Endothelial cell (in vitro differentiated cells): ENCODE results near the gene ATXN1. TPM values are rescaled to one million over a fixed set of nuclear protein-coding genes. Genes with fewer than 3 reads are reported as not detected.

Experiments used
- DNase-seq: peaks from one replicate; pipeline ENCODE4 v3.0.0; 2021; ENCODE audit warnings: low spot score
- H3K27ac Mint-ChIP-seq: one replicate; pipeline ENCODE4 v1.8.0; 2021; ENCODE audit warnings: mixed read lengths, inconsistent platforms; ENCODE audit not compliant: unreplicated experiment
- H3K27me3 Mint-ChIP-seq: one replicate; pipeline ENCODE4 v1.8.0; 2021; ENCODE audit warnings: mild to moderate bottlenecking, moderate library complexity, mixed read lengths, inconsistent platforms; ENCODE audit not compliant: unreplicated experiment
- H3K36me3 Mint-ChIP-seq: one replicate; pipeline ENCODE4 v1.8.0; 2021; ENCODE audit warnings: mild to moderate bottlenecking, low read depth, mixed read lengths, inconsistent platforms; ENCODE audit not compliant: unreplicated experiment
- H3K4me1 Mint-ChIP-seq: one replicate; pipeline ENCODE4 v1.8.0; 2021; ENCODE audit warnings: mild to moderate bottlenecking, mixed read lengths, inconsistent platforms; ENCODE audit not compliant: unreplicated experiment
- H3K4me3 Mint-ChIP-seq: one replicate; pipeline ENCODE4 v1.8.0; 2021; ENCODE audit warnings: mild to moderate bottlenecking, mixed read lengths, inconsistent platforms; ENCODE audit not compliant: unreplicated experiment
- H3K9me3 Mint-ChIP-seq: one replicate; pipeline ENCODE4 v1.8.0; 2021; ENCODE audit warnings: mixed read lengths, inconsistent platforms; ENCODE audit not compliant: unreplicated experiment
- CTCF ChIP-seq: fragments of 200-600 bp; sonication (generic); IDR thresholded peaks from one replicate; pipeline ENCODE4 v1.5.0; 2021; ENCODE audit warnings: antibody characterized with exemption; ENCODE audit not compliant: unreplicated experiment
- total RNA-seq: library from RNA; stranded (reverse); fragmentation: NEBNext Ultra II Directional; extraction: Animal tissue kit (Norgen Biotek cat#: 25700); gene quantifications from one replicate; pipeline ENCODE4 v1.2.1, GENCODE V29; 2021; ENCODE audit not compliant: unreplicated experiment

Gene ATXN1
- total RNA-seq, 1 donor from 2014 or later: 18.7 TPM

DNA sequence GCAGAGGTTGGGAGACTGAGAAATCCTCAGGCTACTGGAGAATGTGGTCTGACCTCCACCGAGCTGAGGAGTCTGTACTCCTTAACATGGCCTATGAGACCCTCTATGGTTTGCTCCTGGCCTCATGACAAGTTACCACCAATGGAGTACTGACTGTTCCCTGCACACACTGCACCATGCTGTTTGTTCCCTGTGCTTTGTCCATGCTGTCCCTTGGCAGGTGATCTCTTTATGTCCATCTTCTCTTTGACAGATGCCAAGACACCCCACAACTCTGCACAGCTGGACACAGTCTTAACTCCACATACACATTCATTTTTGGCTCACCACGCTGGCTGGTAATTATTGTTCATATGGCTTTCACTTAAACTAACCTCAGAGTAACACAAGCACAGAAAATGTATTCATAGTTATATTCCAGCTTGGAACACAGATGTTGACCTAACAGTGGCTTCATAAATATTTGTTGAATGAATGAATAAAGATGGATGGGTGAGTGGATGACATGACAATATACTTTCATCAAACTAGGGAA is 258.0 kb downstream of the ATXN1 start:
- Mint-ChIP-seq H3K4me1 (no peaks in the 10 kb centered on the region), H3K9me3 (no peaks in the 10 kb centered on the region), H3K4me3 (no peak overlapping the region), H3K27me3 (no peaks in the 10 kb centered on the region), H3K36me3 (no peaks in the 10 kb centered on the region), H3K27ac (no peak overlapping the region)
- no peak for DNase-seq
- no peak for TF ChIP-seq CTCF

DNA sequence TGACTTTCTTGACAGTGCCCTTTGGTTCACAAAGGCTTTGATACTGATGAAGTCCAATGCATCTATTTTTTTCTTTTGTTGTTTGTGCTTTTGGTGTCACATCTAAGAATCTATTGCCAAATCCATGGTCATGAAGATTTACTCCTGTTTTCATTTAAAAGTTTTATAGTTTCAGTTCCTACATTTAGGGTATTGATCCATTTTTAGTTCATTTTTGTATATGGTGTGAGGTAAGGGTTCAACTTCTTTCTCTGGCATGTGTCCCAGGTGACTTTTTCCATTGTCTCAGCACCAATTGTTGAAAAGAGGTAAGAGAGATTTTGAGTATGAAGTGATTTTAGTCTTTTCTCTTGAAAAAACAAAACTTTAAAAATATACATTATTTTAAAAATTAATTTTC is 262.3 kb downstream of the ATXN1 start:
- H3K4me3 Mint-ChIP-seq: no peak overlapping the region
- H3K27me3 Mint-ChIP-seq: no peaks in the 10 kb centered on the region
- no peaks in the 10 kb centered on the region for H3K9me3 Mint-ChIP-seq
- H3K36me3 Mint-ChIP-seq: no peaks in the 10 kb centered on the region
- no peak for TF ChIP-seq CTCF
- DNase-seq: no peak
- no peaks in the 10 kb centered on the region for H3K4me1 Mint-ChIP-seq
- H3K27ac Mint-ChIP-seq: no peak overlapping the region

DNA sequence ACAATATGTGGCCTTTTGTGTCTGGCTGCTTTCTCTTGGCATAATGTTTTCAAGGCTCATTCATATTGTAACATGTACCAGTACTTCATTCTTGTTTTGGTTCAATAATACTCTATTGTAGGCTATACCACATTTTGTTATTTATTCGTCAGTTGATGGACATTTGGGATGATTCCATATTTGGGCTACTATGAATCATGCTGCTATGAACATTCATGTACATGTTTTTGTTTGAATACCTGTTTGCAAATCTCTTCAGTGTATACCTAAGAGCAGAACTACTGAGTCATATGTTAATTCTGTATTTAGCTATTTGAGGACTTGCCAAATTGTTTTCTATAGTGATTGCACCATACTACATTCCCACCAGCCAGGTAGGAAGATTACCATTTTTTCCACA is 263.0 kb downstream of the ATXN1 start:
- DNase-seq: no peak
- Mint-ChIP-seq H3K27me3 (no peaks in the 10 kb centered on the region), H3K36me3 (no peaks in the 10 kb centered on the region), H3K27ac (no peak overlapping the region), H3K4me1 (no peaks in the 10 kb centered on the region), H3K4me3 (no peak overlapping the region), H3K9me3 (no peaks in the 10 kb centered on the region)
- no peak for TF ChIP-seq CTCF

DNA sequence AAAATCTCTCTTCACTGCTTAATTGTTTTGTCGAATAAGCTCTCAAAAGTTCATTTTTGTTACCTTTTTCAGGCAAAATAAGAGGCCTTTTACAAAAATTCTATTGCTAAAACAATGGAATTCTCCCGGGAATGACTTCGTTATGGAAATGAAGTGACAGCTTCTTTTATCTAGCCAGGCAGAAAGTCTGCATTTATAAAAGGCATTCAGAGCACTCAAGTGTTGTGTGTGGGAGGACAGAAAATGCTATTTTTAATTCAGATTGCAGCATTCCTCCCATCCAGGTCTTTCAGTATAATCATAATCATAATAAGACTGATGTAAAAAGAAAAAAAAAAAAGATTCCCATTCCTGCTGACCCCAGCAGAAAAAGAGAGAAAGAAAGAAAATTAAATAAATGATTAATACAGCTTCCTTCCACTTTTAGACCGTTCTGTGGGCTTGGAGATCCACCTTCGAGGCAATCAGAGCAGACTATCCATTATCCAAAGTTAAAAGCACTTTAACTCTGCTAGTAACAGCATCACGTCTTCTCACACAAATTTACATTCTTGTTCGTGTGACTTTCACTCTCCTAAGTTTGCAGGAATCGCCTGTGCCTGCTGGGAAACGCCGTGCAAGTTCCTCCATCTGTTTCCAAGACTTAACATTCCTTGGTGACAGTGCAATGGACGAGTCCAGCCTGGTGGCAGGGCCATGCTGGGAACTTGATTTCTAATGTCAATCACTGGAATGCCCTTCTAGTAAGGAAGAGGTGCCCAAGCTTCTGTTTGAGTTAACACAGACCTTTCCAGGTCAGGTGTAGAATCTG is 264.1 kb downstream of the ATXN1 start:
- no peaks in the 10 kb centered on the region for H3K4me1 Mint-ChIP-seq
- no peak for DNase-seq
- H3K27ac Mint-ChIP-seq: no peak overlapping the region
- no peak overlapping the region for H3K4me3 Mint-ChIP-seq
- no peaks in the 10 kb centered on the region for H3K27me3 Mint-ChIP-seq
- H3K36me3 Mint-ChIP-seq: no peaks in the 10 kb centered on the region
- no peaks in the 10 kb centered on the region for H3K9me3 Mint-ChIP-seq
- no peak for TF ChIP-seq CTCF

- no peaks in the 10 kb centered on the region for H3K4me1 Mint-ChIP-seq
- no peak overlapping the region for H3K4me3 Mint-ChIP-seq
- TF ChIP-seq CTCF: no peak
- H3K27ac Mint-ChIP-seq: no peak overlapping the region
- no peak for DNase-seq
- no peaks in the 10 kb centered on the region for H3K36me3 Mint-ChIP-seq
- no peaks in the 10 kb centered on the region for H3K27me3 Mint-ChIP-seq
- H3K9me3 Mint-ChIP-seq: no peaks in the 10 kb centered on the region
Observed at GRCh38 chr6:16496210-16496609, 265.1 kb downstream of the ATXN1 start.
